ENCODE results near the gene CAGE1. TPM values are rescaled to one million over a fixed set of nuclear protein-coding genes. Genes with fewer than 3 reads are reported as not detected.
"Not testable (repeated sequence)": the region's sequence is repeated elsewhere in the genome, so short reads cannot be mapped to it uniquely, and the experiment has no call there.

CAGE1 gene
- total RNA-seq, 6 experiments from 2014 or later: 0.22 TPM; not detected in 5

- H3K27ac Mint-ChIP-seq: no peak overlapping the region
- TF ChIP-seq CTCF (IDR thresholded peaks at IDR 0.05): no peak
- peaks cover 5% of the 10 kb centered on the region for H3K27me3 Mint-ChIP-seq (ENCODE audit: insufficient read depth)
These were observed 72.6 kb downstream of the CAGE1 start for GRCh38 chr6:7316658-7317533.

GRCh38 chr6:7315948-7316365 is 73.6 kb downstream of the CAGE1 start:
- Mint-ChIP-seq H3K36me3 (ENCODE audit: low read depth) (peaks cover 12% of the 10 kb centered on the region), H3K27me3 (ENCODE audit: insufficient read depth) (peaks cover 5% of the 10 kb centered on the region), H3K4me1 (ENCODE audit: low read depth) (peaks cover 15% of the 10 kb centered on the region), H3K9me3 (no peaks in the 10 kb centered on the region), H3K27ac (no peak overlapping the region), H3K4me3 (no peak overlapping the region)
- TF ChIP-seq CTCF (IDR thresholded peaks at IDR 0.05): no peak
- no peak for DNase-seq

More at GRCh38 chr6:7316658-7317533, 72.6 kb downstream of the CAGE1 start:
- Mint-ChIP-seq H3K4me1 (ENCODE audit: low read depth) (peaks cover 8% of the 10 kb centered on the region; the same call in 1 of the 2 replicates), H3K36me3 (ENCODE audit: low read depth) (peaks cover 6% of the 10 kb centered on the region), H3K4me3 (no peak overlapping the region), H3K9me3 (no peaks in the 10 kb centered on the region)
- no peak for DNase-seq

- Mint-ChIP-seq H3K36me3 (ENCODE audit: low read depth) (peaks cover 13% of the 10 kb centered on the region), H3K4me1 (ENCODE audit: low read depth) (peaks cover 18% of the 10 kb centered on the region)
- not testable (repeated sequence) for H3K27ac Mint-ChIP-seq; H3K27me3 Mint-ChIP-seq (ENCODE audit: insufficient read depth); H3K4me3 Mint-ChIP-seq; DNase-seq; H3K9me3 Mint-ChIP-seq
These were observed 74.2 kb downstream of the CAGE1 start for GRCh38 chr6:7315087-7315947.

GRCh38 chr6:7314414-7314813 is 75.1 kb downstream of the CAGE1 start:
- H3K9me3 Mint-ChIP-seq: no peaks in the 10 kb centered on the region
- no peak for DNase-seq
- TF ChIP-seq CTCF (IDR thresholded peaks at IDR 0.05): no peak
- no peak overlapping the region for H3K4me3 Mint-ChIP-seq
- H3K4me1 Mint-ChIP-seq (ENCODE audit: low read depth): peaks cover 27% of the 10 kb centered on the region
- H3K36me3 Mint-ChIP-seq (ENCODE audit: low read depth): peaks cover 13% of the 10 kb centered on the region
- peaks cover 5% of the 10 kb centered on the region for H3K27me3 Mint-ChIP-seq (ENCODE audit: insufficient read depth)
- no peak overlapping the region for H3K27ac Mint-ChIP-seq

- no peak for TF ChIP-seq CTCF (IDR thresholded peaks at IDR 0.05)
- H3K9me3 Mint-ChIP-seq: no peaks in the 10 kb centered on the region
- H3K36me3 Mint-ChIP-seq (ENCODE audit: low read depth): peaks cover 19% of the 10 kb centered on the region
- H3K4me1 Mint-ChIP-seq (ENCODE audit: low read depth): peaks cover 35% of the 10 kb centered on the region
- H3K27ac Mint-ChIP-seq: peak overlapping the region; percentile 90
- no peak for DNase-seq
- H3K27me3 Mint-ChIP-seq (ENCODE audit: insufficient read depth): peaks cover 4% of the 10 kb centered on the region
- peak overlapping the region; percentile 99 for H3K4me3 Mint-ChIP-seq
These were observed 75.9 kb downstream of the CAGE1 start for GRCh38 chr6:7313505-7314165.

Measured in HFFc6 (cell line).